Liver (tissue), 9 donors: ENCODE results near the gene TIMM17B. TPM values are rescaled to one million over a fixed set of nuclear protein-coding genes. Genes with fewer than 3 reads are reported as not detected.

Experiments used
- DNase-seq: peaks from one replicate; pipeline ENCODE4 v3.0.0-alpha.2; 2017; ENCODE audit warnings: low spot score
- H3K27ac ChIP-seq, 2 donors: one replicate each; pipeline ENCODE4 v1.7.0; 2013; ENCODE audit warnings: inconsistent platforms in 2 of 2, low read length in 2 of 2, control low read depth in 1 of 2, low read depth in 1 of 2, mild to moderate bottlenecking in 1 of 2
- H3K27me3 ChIP-seq, 4 donors: one replicate each; pipeline versions ENCODE4 v1.6.1 to v1.7.0; 2013; ENCODE audit warnings: low read length in 3 of 4, inconsistent platforms in 1 of 4, mild to moderate bottlenecking in 1 of 4, moderate library complexity in 1 of 4; ENCODE audit not compliant: control insufficient read depth in 4 of 4, insufficient read depth in 4 of 4
- H3K36me3 ChIP-seq, 4 donors: one replicate each; pipeline versions ENCODE4 v1.6.1 to v1.7.0; 2013; ENCODE audit warnings: low read length in 3 of 4, mild to moderate bottlenecking in 3 of 4, low read depth in 1 of 4, moderate library complexity in 1 of 4; ENCODE audit not compliant: control insufficient read depth in 4 of 4, insufficient read depth in 3 of 4
- H3K4me1 ChIP-seq, 4 donors: one replicate each; pipeline versions ENCODE4 v1.6.1 to v1.7.0; 2013; ENCODE audit warnings: low read length in 3 of 4, mild to moderate bottlenecking in 3 of 4, moderate library complexity in 1 of 4; ENCODE audit not compliant: control insufficient read depth in 4 of 4, insufficient read depth in 4 of 4
- H3K4me3 ChIP-seq, 3 donors: one replicate each; pipeline versions ENCODE4 v1.6.1 to v1.7.0; 2013; ENCODE audit warnings: low read length in 3 of 3, control low read depth in 1 of 3, low read depth in 1 of 3, mild to moderate bottlenecking in 1 of 3
- H3K9ac ChIP-seq, 2 donors: one replicate each; pipeline ENCODE4 v1.7.0; 2013; ENCODE audit warnings: low read length in 2 of 2, mild to moderate bottlenecking in 2 of 2, moderate library complexity in 2 of 2, control low read depth in 1 of 2, low read depth in 1 of 2
- H3K9me3 ChIP-seq, 4 donors: one replicate each; pipeline versions ENCODE4 v1.6.1 to v1.7.0; 2013; ENCODE audit warnings: low read length in 3 of 4; ENCODE audit not compliant: control insufficient read depth in 4 of 4
- FOXA2 ChIP-seq: IDR thresholded peaks from 2 replicates; pipeline ENCODE4 v1.6.1; 2016; ENCODE audit warnings: antibody characterized with exemption
- GABPA ChIP-seq, 2 donors: IDR thresholded peaks in 1 of 2; conservative IDR thresholded peaks in 1 of 2; 2 replicates each; pipeline ENCODE4 v1.6.1; 2016; ENCODE audit warnings: antibody characterized with exemption in 2 of 2, mild to moderate bottlenecking in 1 of 2, moderate library complexity in 1 of 2
- HNF4A ChIP-seq, 2 donors: conservative IDR thresholded peaks; 2 replicates each; pipeline ENCODE4 v1.6.1; 2016; ENCODE audit warnings: antibody characterized with exemption in 2 of 2, mild to moderate bottlenecking in 2 of 2
- HNF4G ChIP-seq: IDR thresholded peaks from 2 replicates; pipeline ENCODE4 v1.6.1; 2016; ENCODE audit warnings: antibody characterized with exemption
- JUND ChIP-seq, 2 donors: IDR thresholded peaks; 2 replicates each; pipeline ENCODE4 v1.6.1; 2016; ENCODE audit warnings: antibody characterized with exemption in 2 of 2
- NR2F2 ChIP-seq: IDR thresholded peaks from 2 replicates; pipeline ENCODE4 v1.6.1; 2016; ENCODE audit warnings: antibody characterized with exemption
- RAD21 ChIP-seq, 2 donors: IDR thresholded peaks; 2 replicates each; pipeline ENCODE4 v1.6.1; 2016; ENCODE audit warnings: antibody characterized with exemption in 2 of 2, mild to moderate bottlenecking in 2 of 2
- REST ChIP-seq: IDR thresholded peaks from 2 replicates; pipeline ENCODE4 v1.6.1; 2016; ENCODE audit warnings: antibody characterized with exemption, mild to moderate bottlenecking
- RXRA ChIP-seq, 2 donors: IDR thresholded peaks; 2 replicates each; pipeline ENCODE4 v1.6.1; 2017 to 2018; ENCODE audit warnings: antibody characterized with exemption in 2 of 2, mild to moderate bottlenecking in 1 of 2
- TAF1 ChIP-seq: conservative IDR thresholded peaks from 2 replicates; pipeline ENCODE4 v1.6.1; 2016; ENCODE audit warnings: antibody characterized with exemption, mild to moderate bottlenecking
- ZBTB33 ChIP-seq: IDR thresholded peaks from 2 replicates; pipeline ENCODE4 v1.6.1; 2016; ENCODE audit warnings: antibody characterized with exemption
- WGBS: extraction: QIAGEN DNeasy Blood & Tissue Kit; methylation state at CpG from one replicate; pipeline ENCODE4 v1.1.7; 2013; 5-methylcytosine and 5-hydroxymethylcytosine counted together
- polyA plus RNA-seq, 2 donors: library from polyadenylated mRNA; stranded (reverse) in 1 of 2; unstranded in 1 of 2; fragments of 200-250 nt in 1 of 2; fragments of >200 nt in 1 of 2; fragmentation: Nextera tagmentation in 1 of 2; extraction: Ambion mirVana in 1 of 2; gene quantifications; one replicate each; pipeline versions ENCODE4 v1.2.1 to v1.2.3, GENCODE V29; 2013 to 2015
- total RNA-seq, 2 donors: library from RNA; depleted of rRNA; stranded (reverse); fragments of >200 nt; gene quantifications; one replicate each; pipeline ENCODE4 v1.2.3, GENCODE V29; 2014
- TF ChIP-seq, protein P1 (sequence below): IDR thresholded peaks from 2 replicates; pipeline ENCODE4 v1.6.1; 2016; ENCODE audit warnings: antibody characterized with exemption
- TF ChIP-seq, protein P2 (sequence below): fragments of 150-350 bp; IDR thresholded peaks from 2 replicates; pipeline ENCODE4 v1.5.1; 2017; ENCODE audit warnings: improper control_type of control experiment, low read depth, low read length; ENCODE audit not compliant: missing input control
- donor health status: healthy.
- donor health status: healthy.
- donor health status: healthy.
- donor health status: healthy.
- donor health status: healthy.

Gene TIMM17B
- total and polyA plus RNA-seq, 4 donors = 22.8 to 53.1 (median 30.0) TPM

DNA sequence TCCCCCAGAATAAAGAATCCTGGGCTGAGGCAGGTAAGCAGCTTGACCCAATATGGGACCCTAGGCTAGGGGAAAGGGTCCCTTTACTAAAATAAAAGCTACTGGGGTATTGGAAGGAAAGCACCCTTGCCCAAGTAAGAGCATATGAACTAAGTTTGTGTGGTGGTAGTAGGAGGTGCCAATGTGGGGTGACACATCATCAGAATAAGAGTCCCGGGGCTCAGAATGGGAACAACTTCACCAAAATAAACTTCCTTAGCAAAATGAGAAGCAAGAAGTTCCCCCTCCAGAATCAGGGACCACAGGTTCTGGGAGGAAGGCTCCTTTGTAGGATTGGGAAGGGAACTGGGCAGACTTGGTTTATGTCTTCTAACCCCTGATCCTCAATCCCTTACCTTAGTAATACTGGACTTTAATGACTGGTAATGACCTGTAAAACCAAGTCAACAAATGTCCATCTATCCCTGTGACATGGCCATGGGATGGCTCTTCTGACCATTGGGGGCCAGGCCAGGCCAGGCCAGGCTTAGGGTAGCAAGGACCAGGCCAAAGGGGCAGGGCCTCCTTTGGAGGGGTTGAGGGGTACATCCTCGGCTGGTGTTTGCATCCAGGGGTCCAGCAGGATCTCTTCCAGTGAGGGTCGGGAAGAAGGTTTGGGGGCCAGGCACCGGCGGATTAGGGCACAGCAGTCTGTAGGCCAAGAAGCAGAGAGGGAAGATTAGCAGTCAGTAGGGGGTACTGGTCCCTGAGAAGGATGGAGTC, 16.2 kb upstream of the TIMM17B start:
- peaks cover 8 to 36% (median 19%) of the 10 kb centered on the region in 4 donors for H3K4me1 ChIP-seq
- 74% methylated on average over 5 of the region's 5 CpGs for WGBS
- peaks cover 0 to 3% (median under 1%) of the 10 kb centered on the region in 4 donors for H3K36me3 ChIP-seq

GRCh38 chrX:48911412-48912182, 14.0 kb upstream of the TIMM17B start, which contains the start of gene SLC35A2:
SLC35A2 (minus strand) TSS chrX:48911646; CDS start chrX:48911636, 10 bp downstream.
- Histone ChIP-seq H3K36me3 (peaks cover 0 to 4% (median 3%) of the 10 kb centered on the region in 4 donors), H3K9me3 (no peaks in the 10 kb centered on the region), H3K4me3 (peak within 1 kb of the TSS; percentile 73 to 82 (median 81)), H3K27ac (peak within 1 kb of the TSS; percentile 72 to 74), H3K4me1 (peaks cover 5 to 20% (median 13%) of the 10 kb centered on the region in 4 donors), H3K27me3 (no peaks in the 10 kb centered on the region), H3K9ac (peak within 1 kb of the TSS in 1 of 2 donors; percentile 41)
- WGBS = under 1% methylated on average over 60 of the region's 60 CpGs
- peak; percentile 81 for DNase-seq
- no peak for TF ChIP-seq TAF1
- no peak for TF ChIP-seq ZBTB33
- TF ChIP-seq FOXA2 = no peak
- TF ChIP-seq, protein P1, sequence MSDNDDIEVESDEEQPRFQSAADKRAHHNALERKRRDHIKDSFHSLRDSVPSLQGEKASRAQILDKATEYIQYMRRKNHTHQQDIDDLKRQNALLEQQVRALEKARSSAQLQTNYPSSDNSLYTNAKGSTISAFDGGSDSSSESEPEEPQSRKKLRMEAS = peak; percentile 36
- TF ChIP-seq, protein P2, sequence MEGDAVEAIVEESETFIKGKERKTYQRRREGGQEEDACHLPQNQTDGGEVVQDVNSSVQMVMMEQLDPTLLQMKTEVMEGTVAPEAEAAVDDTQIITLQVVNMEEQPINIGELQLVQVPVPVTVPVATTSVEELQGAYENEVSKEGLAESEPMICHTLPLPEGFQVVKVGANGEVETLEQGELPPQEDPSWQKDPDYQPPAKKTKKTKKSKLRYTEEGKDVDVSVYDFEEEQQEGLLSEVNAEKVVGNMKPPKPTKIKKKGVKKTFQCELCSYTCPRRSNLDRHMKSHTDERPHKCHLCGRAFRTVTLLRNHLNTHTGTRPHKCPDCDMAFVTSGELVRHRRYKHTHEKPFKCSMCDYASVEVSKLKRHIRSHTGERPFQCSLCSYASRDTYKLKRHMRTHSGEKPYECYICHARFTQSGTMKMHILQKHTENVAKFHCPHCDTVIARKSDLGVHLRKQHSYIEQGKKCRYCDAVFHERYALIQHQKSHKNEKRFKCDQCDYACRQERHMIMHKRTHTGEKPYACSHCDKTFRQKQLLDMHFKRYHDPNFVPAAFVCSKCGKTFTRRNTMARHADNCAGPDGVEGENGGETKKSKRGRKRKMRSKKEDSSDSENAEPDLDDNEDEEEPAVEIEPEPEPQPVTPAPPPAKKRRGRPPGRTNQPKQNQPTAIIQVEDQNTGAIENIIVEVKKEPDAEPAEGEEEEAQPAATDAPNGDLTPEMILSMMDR = no peak
- peak; percentile 71 to 89 for TF ChIP-seq GABPA (IDR thresholded peaks at IDR 0.05 in 1 of 2, conservative IDR thresholded peaks at IDR 0.05 in 1 of 2)
- peak; percentile 35 for TF ChIP-seq HNF4G
- peak; percentile 7 to 17 for TF ChIP-seq RAD21 (IDR thresholded peaks at IDR 0.05)
- peak; percentile 71 to 82 for TF ChIP-seq HNF4A (conservative IDR thresholded peaks at IDR 0.05)
- peak; percentile 13 for TF ChIP-seq REST
- peak; percentile 44 for TF ChIP-seq NR2F2
- TF ChIP-seq JUND (IDR thresholded peaks at IDR 0.05) = no peak
- TF ChIP-seq RXRA (IDR thresholded peaks at IDR 0.05) = peak; percentile 65 to 76

More for the DNA sequence above, 16.2 kb upstream of the TIMM17B start:
- Histone ChIP-seq H3K9ac (no peak overlapping the region), H3K27me3 (peaks cover 0 to 2% (median 0%) of the 10 kb centered on the region in 4 donors), H3K27ac (no peak overlapping the region), H3K9me3 (no peaks in the 10 kb centered on the region), H3K4me3 (no peak overlapping the region)
- no peak for TF ChIP-seq HNF4A (conservative IDR thresholded peaks at IDR 0.05)
- TF ChIP-seq REST = no peak
- DNase-seq = no peak
